Left ventricle myocardium superior (tissue), 1 donor: ENCODE measurements around the gene DNAJC15. TPM values are rescaled to one million over a fixed set of nuclear protein-coding genes. Genes with fewer than 3 reads are reported as not detected.

Experiments used
- ATAC-seq: fragments of 200-7000 bp; cut with Tn5 transposase; one replicate; pipeline ENCODE4 v1.9.1; 2020; ENCODE audit warnings: mild to moderate bottlenecking, moderate library complexity
- DNase-seq: peaks from one replicate; pipeline ENCODE4 v3.0.0-alpha.2; 2020
- intact Hi-C: fragments of 100-400 bp; cut with micrococcal nuclease; formaldehyde crosslinking; loops from one replicate; pipeline ENCODE4 v1.11.0; 2022
- total RNA-seq: library from RNA; stranded (reverse); fragmentation: NEBNext Ultra II Directional; extraction: Animal tissue kit (Norgen Biotek cat#: 25700); gene quantifications from one replicate; pipeline ENCODE4 v1.2.1, GENCODE V29; 2021
- donor health status: DM: no; HTN: yes; CAD: no; lungs with severe emphysema.

DNAJC15 gene
- total RNA-seq, 1 donor from 2014 or later, result 26.6 TPM

GRCh38 chr13:43135516-43135915 lies 112.1 kb downstream of the DNAJC15 start:
- intact Hi-C loops, result no loop called here

GRCh38 chr13:43136920-43137575 lies 113.7 kb downstream of the DNAJC15 start:
- intact Hi-C loops, result no loop called here
- ATAC-seq, result no peak

More at GRCh38 chr13:43135516-43135915, 112.1 kb downstream of the DNAJC15 start:
- DNase-seq (no peak), ATAC-seq (no peak)

GRCh38 chr13:43139211-43139610 lies 115.8 kb downstream of the DNAJC15 start:
- ATAC-seq (no peak), DNase-seq (no peak)
- intact Hi-C loops, result no loop called here

More at GRCh38 chr13:43136920-43137575, 113.7 kb downstream of the DNAJC15 start:
- DNase-seq, result no peak

- DNase-seq, result no peak
- intact Hi-C loops, result no loop called here
- ATAC-seq, result no peak
These were observed 116.5 kb downstream of the DNAJC15 start for GRCh38 chr13:43139921-43140320.

GRCh38 chr13:43140985-43141384 lies 117.6 kb downstream of the DNAJC15 start:
- ATAC-seq (no peak), DNase-seq (no peak)
- intact Hi-C loops, result no loop called here

- ATAC-seq (no peak), DNase-seq (no peak)
- intact Hi-C loops, result no loop called here
These were observed 118.3 kb downstream of the DNAJC15 start for GRCh38 chr13:43141685-43142084.

GRCh38 chr13:43143591-43143990 lies 120.2 kb downstream of the DNAJC15 start:
- no peak for ATAC-seq
- intact Hi-C loops, result no loop called here
- DNase-seq, result no peak

GRCh38 chr13:43145534-43146196 lies 122.3 kb downstream of the DNAJC15 start:
- intact Hi-C loops, result no loop called here
- no peak for ATAC-seq

GRCh38 chr13:43146400-43146799 lies 123.0 kb downstream of the DNAJC15 start:
- DNase-seq (no peak), ATAC-seq (no peak)
- intact Hi-C loops, result no loop called here

More at GRCh38 chr13:43145534-43146196, 122.3 kb downstream of the DNAJC15 start:
- DNase-seq, result no peak

- no peak for ATAC-seq
- no peak for DNase-seq
- intact Hi-C loops, result no loop called here
These were observed 127.2 kb downstream of the DNAJC15 start for GRCh38 chr13:43150369-43151207.

GRCh38 chr13:43153436-43154090 lies 130.2 kb downstream of the DNAJC15 start:
- ATAC-seq, result no peak

GRCh38 chr13:43154156-43154651 lies 130.8 kb downstream of the DNAJC15 start:
- ATAC-seq (no peak), DNase-seq (no peak)
- intact Hi-C loops, result no loop called here

More at GRCh38 chr13:43153436-43154090, 130.2 kb downstream of the DNAJC15 start:
- intact Hi-C loops, result no loop called here
- no peak for DNase-seq

GRCh38 chr13:43154839-43155238 lies 131.5 kb downstream of the DNAJC15 start:
- no peak for ATAC-seq
- intact Hi-C loops, result no loop called here

GRCh38 chr13:43156916-43157315 lies 133.5 kb downstream of the DNAJC15 start:
- no peak for DNase-seq
- no peak for ATAC-seq
- intact Hi-C loops, result no loop called here

More at GRCh38 chr13:43154839-43155238, 131.5 kb downstream of the DNAJC15 start:
- no peak for DNase-seq

- DNase-seq, result no peak
- ATAC-seq, result no peak
- intact Hi-C loops, result no loop called here
These were observed 134.4 kb downstream of the DNAJC15 start for GRCh38 chr13:43157796-43158195.

- DNase-seq, result no peak
- intact Hi-C loops, result no loop called here
- no peak for ATAC-seq
These were observed 135.1 kb downstream of the DNAJC15 start for GRCh38 chr13:43158516-43158915.

- ATAC-seq, result no peak
- intact Hi-C loops, result no loop called here
- DNase-seq, result no peak
These were observed 135.7 kb downstream of the DNAJC15 start for GRCh38 chr13:43159026-43159461.
